SK-N-SH treated with all-trans-retinoic acid at 6 μM for 48 hours (cell line): Measurements from ENCODE around the gene SHROOM4.

Source experiments
- ARNTL ChIP-seq: fragments of 450-650 bp; formaldehyde crosslinking; IDR thresholded peaks from 2 replicates; pipeline ENCODE4 v1.5.0; 2020; ENCODE audit warnings: low read depth, mild to moderate bottlenecking, moderate library complexity, borderline replicate concordance
- BACH2 ChIP-seq: fragments of 250-450 bp; sonication (Bioruptor Pico); IDR thresholded peaks from 2 replicates; pipeline ENCODE4 v1.9.0; 2021; ENCODE audit warnings: mild to moderate bottlenecking, borderline replicate concordance
- CSRNP3 ChIP-seq: fragments of 250-450 bp; sonication (Bioruptor Pico); IDR thresholded peaks from 2 replicates; pipeline ENCODE4 v1.5.1; 2021; ENCODE audit warnings: mild to moderate bottlenecking, moderate library complexity
- ESRRG ChIP-seq: fragments of 250-450 bp; sonication (Bioruptor Pico); IDR thresholded peaks from 2 replicates; pipeline ENCODE4 v1.6.1; 2021; ENCODE audit warnings: mild to moderate bottlenecking
- PPARA ChIP-seq: fragments of 250-450 bp; sonication (Bioruptor Pico); IDR thresholded peaks from 2 replicates; pipeline ENCODE4 v1.5.0; 2020; ENCODE audit warnings: mild to moderate bottlenecking, borderline replicate concordance
- RARB ChIP-seq: fragments of 250-450 bp; sonication (Bioruptor Pico); IDR thresholded peaks from 2 replicates; pipeline ENCODE4 v1.8.0; 2021; ENCODE audit warnings: mild to moderate bottlenecking, moderate library complexity
- SNAI2 ChIP-seq: fragments of 250-450 bp; sonication (Bioruptor Pico); IDR thresholded peaks from 2 replicates; pipeline ENCODE4 v1.5.0; 2020; ENCODE audit warnings: mild to moderate bottlenecking, moderate library complexity
- TOX ChIP-seq: fragments of 250-450 bp; sonication (Bioruptor Pico); IDR thresholded peaks from 2 replicates; pipeline ENCODE4 v1.8.0; 2021; ENCODE audit warnings: mild to moderate bottlenecking, moderate library complexity, borderline replicate concordance
- ZFP3 ChIP-seq: fragments of 250-450 bp; sonication (Bioruptor Pico); IDR thresholded peaks from 2 replicates; pipeline ENCODE4 v1.5.0; 2020; ENCODE audit warnings: mild to moderate bottlenecking, moderate library complexity
- TF ChIP-seq, protein P1 (sequence below): fragments of 250-450 bp; sonication (Bioruptor Pico); IDR thresholded peaks from 2 replicates; pipeline ENCODE4 v1.5.1; 2020; ENCODE audit warnings: low read depth, mild to moderate bottlenecking, moderate library complexity
- TF ChIP-seq, protein P2 (sequence below): fragments of 250-450 bp; sonication (Bioruptor Pico); IDR thresholded peaks from 2 replicates; pipeline ENCODE4 v1.8.0; 2020; ENCODE audit warnings: mild to moderate bottlenecking, moderate library complexity, borderline replicate concordance

GRCh38 chrX:50707955-50708699 lies 105.9 kb downstream of the SHROOM4 start:
- TF ChIP-seq ZFP3 (CRISPR knock-in tag), result no peak
- no peak for TF ChIP-seq CSRNP3 (CRISPR knock-in tag)
- no peak for TF ChIP-seq TOX (CRISPR knock-in tag)
- TF ChIP-seq SNAI2 (CRISPR knock-in tag), result no peak
- TF ChIP-seq RARB (CRISPR knock-in tag), result no peak
- TF ChIP-seq, protein P1, sequence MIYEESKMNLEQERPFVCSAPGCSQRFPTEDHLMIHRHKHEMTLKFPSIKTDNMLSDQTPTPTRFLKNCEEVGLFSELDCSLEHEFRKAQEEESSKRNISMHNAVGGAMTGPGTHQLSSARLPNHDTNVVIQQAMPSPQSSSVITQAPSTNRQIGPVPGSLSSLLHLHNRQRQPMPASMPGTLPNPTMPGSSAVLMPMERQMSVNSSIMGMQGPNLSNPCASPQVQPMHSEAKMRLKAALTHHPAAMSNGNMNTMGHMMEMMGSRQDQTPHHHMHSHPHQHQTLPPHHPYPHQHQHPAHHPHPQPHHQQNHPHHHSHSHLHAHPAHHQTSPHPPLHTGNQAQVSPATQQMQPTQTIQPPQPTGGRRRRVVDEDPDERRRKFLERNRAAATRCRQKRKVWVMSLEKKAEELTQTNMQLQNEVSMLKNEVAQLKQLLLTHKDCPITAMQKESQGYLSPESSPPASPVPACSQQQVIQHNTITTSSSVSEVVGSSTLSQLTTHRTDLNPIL (CRISPR knock-in tag), result no peak
- no peak for TF ChIP-seq ESRRG
- no peak for TF ChIP-seq ARNTL (CRISPR knock-in tag)
- TF ChIP-seq BACH2 (CRISPR knock-in tag), result no peak
- no peak for TF ChIP-seq PPARA (CRISPR knock-in tag)
- TF ChIP-seq, protein P2, sequence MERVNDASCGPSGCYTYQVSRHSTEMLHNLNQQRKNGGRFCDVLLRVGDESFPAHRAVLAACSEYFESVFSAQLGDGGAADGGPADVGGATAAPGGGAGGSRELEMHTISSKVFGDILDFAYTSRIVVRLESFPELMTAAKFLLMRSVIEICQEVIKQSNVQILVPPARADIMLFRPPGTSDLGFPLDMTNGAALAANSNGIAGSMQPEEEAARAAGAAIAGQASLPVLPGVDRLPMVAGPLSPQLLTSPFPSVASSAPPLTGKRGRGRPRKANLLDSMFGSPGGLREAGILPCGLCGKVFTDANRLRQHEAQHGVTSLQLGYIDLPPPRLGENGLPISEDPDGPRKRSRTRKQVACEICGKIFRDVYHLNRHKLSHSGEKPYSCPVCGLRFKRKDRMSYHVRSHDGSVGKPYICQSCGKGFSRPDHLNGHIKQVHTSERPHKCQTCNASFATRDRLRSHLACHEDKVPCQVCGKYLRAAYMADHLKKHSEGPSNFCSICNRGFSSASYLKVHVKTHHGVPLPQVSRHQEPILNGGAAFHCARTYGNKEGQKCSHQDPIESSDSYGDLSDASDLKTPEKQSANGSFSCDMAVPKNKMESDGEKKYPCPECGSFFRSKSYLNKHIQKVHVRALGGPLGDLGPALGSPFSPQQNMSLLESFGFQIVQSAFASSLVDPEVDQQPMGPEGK, result no peak
